Lung (tissue), 12 donors: ENCODE measurements around the gene TMEM92. TPM values are rescaled to one million over a fixed set of nuclear protein-coding genes. Genes with fewer than 3 reads are reported as not detected.

Experiments used
- ATAC-seq: fragments of 200-7000 bp; cut with Tn5 transposase; one replicate; pipeline ENCODE4 v1.9.1; 2020; ENCODE audit warnings: moderate number of reproducible peaks; ENCODE audit not compliant: insufficient read depth, low FRiP score
- DNase-seq, 3 donors: peaks; one replicate each; pipeline ENCODE4 v3.0.0-alpha.2; 2013 to 2017
- H3K27ac ChIP-seq, 2 donors: one replicate each; pipeline ENCODE4 v1.5.1; 2013; ENCODE audit warnings: mild to moderate bottlenecking in 2 of 2, moderate library complexity in 2 of 2, control low read depth in 1 of 2, inconsistent platforms in 1 of 2, low read depth in 1 of 2, low read length in 1 of 2
- H3K27me3 ChIP-seq, 3 donors: one replicate each; pipeline ENCODE4 v1.5.1; 2013; ENCODE audit warnings: low read length in 2 of 3; ENCODE audit not compliant: control insufficient read depth in 3 of 3, insufficient read depth in 3 of 3
- H3K36me3 ChIP-seq, 4 donors: one replicate each; pipeline ENCODE4 v1.5.1; 2013; ENCODE audit warnings: low read length in 4 of 4, mild to moderate bottlenecking in 1 of 4, moderate library complexity in 1 of 4; ENCODE audit not compliant: control insufficient read depth in 4 of 4, insufficient read depth in 4 of 4
- H3K4me1 ChIP-seq, 5 donors: one replicate each; pipeline ENCODE4 v1.5.1; 2013; ENCODE audit warnings: low read length in 5 of 5, mild to moderate bottlenecking in 2 of 5, moderate library complexity in 1 of 5; ENCODE audit not compliant: control insufficient read depth in 5 of 5, insufficient read depth in 5 of 5
- H3K4me3 ChIP-seq: one replicate; pipeline ENCODE4 v1.5.1; 2013; ENCODE audit warnings: mild to moderate bottlenecking, control low read depth, moderate library complexity
- H3K9ac ChIP-seq, 2 donors: one replicate each; pipeline ENCODE4 v1.5.1; 2013; ENCODE audit warnings: low read length in 2 of 2, control low read depth in 1 of 2; ENCODE audit not compliant: insufficient read depth in 1 of 2
- H3K9me3 ChIP-seq, 4 donors: one replicate each; pipeline ENCODE4 v1.5.1; 2013; ENCODE audit warnings: low read length in 3 of 4, mild to moderate bottlenecking in 1 of 4, moderate library complexity in 1 of 4; ENCODE audit not compliant: control insufficient read depth in 4 of 4, insufficient read depth in 3 of 4
- WGBS, 2 donors: extraction: QIAGEN DNeasy Blood & Tissue Kit; methylation state at CpG; one replicate each; pipeline ENCODE4 v1.1.7; 2013; 5-methylcytosine and 5-hydroxymethylcytosine counted together
- polyA plus RNA-seq, 2 donors: library from polyadenylated mRNA; stranded (reverse); fragments of 200-250 nt; gene quantifications; one replicate each; pipeline ENCODE4 v1.2.1, GENCODE V29; 2013
- total RNA-seq, 2 donors: library from RNA; depleted of rRNA in 1 of 2; stranded (reverse); fragments of >200 nt in 1 of 2; gene quantifications; one replicate each; pipeline ENCODE4 v1.2.1, GENCODE V29; 2014 to 2021
- TF ChIP-seq, protein P1 (sequence below): IDR thresholded peaks from 2 replicates; pipeline ENCODE4 v1.5.1; 2012; ENCODE audit warnings: mild to moderate bottlenecking; ENCODE audit errors: control extremely low read depth, extremely low read depth
- donor health status: control.
- donor health status: control.
- donor health status: Bipolar disorder and iron deficiency.
- donor health status: healthy.
- donor health status: DM: yes; HTN: yes; CAD: no.

Gene TMEM92
- total and polyA plus RNA-seq, 4 donors = 0.63 to 8.0 (median 5.9) TPM

DNA sequence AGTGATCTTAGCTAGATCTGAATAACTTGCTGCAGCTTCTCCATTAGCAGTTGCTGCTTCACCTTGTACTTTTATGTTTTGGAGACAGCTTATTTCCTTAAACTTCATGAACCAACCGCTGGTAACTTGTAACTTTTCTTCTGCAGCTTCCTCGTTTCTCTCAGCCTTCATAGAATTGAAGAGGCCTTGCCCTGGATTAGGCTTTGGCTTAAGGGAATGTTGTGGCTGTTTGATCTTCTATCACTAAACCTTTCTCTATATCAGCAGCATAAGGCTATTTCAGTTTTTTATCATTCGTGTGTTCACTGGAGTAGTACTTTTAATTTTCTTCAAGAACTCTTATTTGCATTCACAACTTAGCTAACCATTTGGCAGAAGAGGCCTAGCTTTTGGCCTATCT lies 21.5 kb upstream of the TMEM92 start:
- H3K4me1 ChIP-seq = peaks cover 0 to 15% (median 3%) of the 10 kb centered on the region in 5 donors
- H3K27me3 ChIP-seq = no peaks in the 10 kb centered on the region
- ATAC-seq = no peak
- no peak overlapping the region for H3K9ac ChIP-seq
- H3K9me3 ChIP-seq = peaks cover 0 to 6% (median 0%) of the 10 kb centered on the region in 4 donors
- no peak overlapping the region for H3K4me3 ChIP-seq
- 49 to 51% methylated on average over 3 of the region's 3 CpGs for WGBS, 2 donors
- no peak overlapping the region for H3K27ac ChIP-seq
- no peaks in the 10 kb centered on the region for H3K36me3 ChIP-seq
- TF ChIP-seq, protein P1, sequence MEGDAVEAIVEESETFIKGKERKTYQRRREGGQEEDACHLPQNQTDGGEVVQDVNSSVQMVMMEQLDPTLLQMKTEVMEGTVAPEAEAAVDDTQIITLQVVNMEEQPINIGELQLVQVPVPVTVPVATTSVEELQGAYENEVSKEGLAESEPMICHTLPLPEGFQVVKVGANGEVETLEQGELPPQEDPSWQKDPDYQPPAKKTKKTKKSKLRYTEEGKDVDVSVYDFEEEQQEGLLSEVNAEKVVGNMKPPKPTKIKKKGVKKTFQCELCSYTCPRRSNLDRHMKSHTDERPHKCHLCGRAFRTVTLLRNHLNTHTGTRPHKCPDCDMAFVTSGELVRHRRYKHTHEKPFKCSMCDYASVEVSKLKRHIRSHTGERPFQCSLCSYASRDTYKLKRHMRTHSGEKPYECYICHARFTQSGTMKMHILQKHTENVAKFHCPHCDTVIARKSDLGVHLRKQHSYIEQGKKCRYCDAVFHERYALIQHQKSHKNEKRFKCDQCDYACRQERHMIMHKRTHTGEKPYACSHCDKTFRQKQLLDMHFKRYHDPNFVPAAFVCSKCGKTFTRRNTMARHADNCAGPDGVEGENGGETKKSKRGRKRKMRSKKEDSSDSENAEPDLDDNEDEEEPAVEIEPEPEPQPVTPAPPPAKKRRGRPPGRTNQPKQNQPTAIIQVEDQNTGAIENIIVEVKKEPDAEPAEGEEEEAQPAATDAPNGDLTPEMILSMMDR = no peak
- no peak for DNase-seq

DNA sequence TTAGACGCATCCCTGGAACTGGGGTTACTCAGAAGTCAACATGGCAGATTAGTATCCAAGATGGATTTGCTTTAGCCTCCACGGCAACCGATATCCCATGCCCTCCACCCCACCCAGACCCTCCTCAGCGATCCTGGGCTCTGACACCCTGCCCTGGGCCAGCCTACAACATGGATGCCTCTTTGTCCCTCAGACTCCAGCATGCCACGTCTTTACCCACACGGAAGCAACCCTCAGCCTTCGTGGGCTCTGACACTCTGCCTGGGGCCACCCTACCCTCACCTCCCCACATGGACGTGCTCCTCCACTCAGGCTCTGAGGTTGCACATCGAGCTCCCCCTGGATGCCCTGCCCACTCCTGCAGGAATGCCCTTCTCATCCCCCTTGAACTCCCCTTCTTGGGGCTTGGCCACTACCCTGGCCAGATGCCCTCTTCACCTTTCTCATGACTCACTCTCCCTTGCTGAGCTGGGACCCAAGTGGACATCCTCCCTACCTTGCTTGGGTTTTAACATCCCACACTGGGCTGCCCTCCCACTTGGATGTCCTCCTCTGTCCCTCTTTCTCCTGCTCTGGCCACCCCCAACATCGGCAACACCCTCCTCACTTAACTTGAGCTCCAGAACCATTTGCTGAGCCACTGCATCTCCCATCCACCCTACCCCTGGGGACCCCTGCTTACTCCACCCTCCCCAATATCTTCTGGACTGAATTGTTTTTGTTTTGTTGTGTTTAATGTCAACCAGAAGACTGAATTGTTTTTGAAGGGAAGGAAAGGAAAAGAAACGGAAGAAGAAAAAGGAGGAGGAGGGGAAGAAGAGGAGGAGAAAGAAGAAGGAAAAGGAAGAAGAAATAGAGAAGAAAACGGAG lies 18.3 kb upstream of the TMEM92 start:
- 78 to 88% methylated on average over 12 of the region's 12 CpGs for WGBS, 2 donors

DNA sequence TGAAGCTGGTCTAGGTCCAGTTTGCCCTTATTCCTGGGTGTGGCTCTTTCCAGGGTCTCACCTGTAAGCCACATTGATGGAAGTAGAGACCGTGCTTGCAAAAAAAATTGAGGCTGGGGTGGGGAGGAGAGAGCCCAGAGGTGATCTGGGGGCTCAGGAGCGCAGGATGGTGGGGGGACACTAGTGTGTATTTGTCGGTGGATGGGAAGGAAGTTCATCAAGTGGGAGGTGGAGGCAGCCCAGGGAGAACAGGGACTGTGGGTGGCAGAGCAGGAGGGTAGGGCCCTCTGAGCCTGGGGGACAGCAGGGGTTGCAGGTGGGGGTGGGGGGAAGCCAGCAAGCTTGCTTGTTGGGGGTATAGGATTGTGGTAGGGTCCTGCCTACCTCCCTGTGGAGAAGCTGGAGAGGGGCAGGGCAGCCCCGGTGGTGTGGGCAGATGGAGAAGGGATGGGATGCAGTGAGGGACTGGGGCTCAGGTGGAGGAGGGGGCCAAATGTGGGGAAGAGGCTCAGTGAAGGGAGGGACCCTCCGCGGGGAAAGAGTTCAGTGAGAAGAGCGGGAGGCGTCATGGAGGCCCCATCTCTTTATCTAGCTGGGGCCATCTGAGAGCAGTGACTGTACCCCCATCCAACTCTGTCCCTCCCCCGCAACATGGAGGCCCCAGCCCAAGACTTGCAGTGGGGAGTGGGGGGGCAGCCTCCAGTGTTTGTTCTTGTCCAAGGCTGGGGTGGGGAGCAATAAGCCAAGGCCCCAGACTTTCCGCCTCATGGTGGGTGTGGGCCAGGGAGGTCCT lies 17.2 kb upstream of the TMEM92 start:
- no peak for DNase-seq
- H3K4me1 ChIP-seq = peaks cover 0 to 40% (median 14%) of the 10 kb centered on the region in 5 donors
- H3K4me3 ChIP-seq = no peak overlapping the region
- H3K9me3 ChIP-seq = no peaks in the 10 kb centered on the region
- no peaks in the 10 kb centered on the region for H3K36me3 ChIP-seq
- no peak overlapping the region for H3K27ac ChIP-seq
- H3K9ac ChIP-seq = no peak overlapping the region
- 77 to 91% methylated on average over 10 of the region's 10 CpGs for WGBS, 2 donors
- TF ChIP-seq, protein P1 = no peak
- ATAC-seq = no peak
- H3K27me3 ChIP-seq = no peaks in the 10 kb centered on the region

More for the DNA sequence above, 18.3 kb upstream of the TMEM92 start:
- H3K9ac ChIP-seq = no peak overlapping the region
- peaks cover 0 to 40% (median 14%) of the 10 kb centered on the region in 5 donors for H3K4me1 ChIP-seq
- no peak for DNase-seq
- H3K9me3 ChIP-seq = no peaks in the 10 kb centered on the region
- H3K27ac ChIP-seq = no peak overlapping the region
- no peaks in the 10 kb centered on the region for H3K36me3 ChIP-seq
- no peak overlapping the region for H3K4me3 ChIP-seq
- no peak for ATAC-seq
- TF ChIP-seq, protein P1 = no peak
- no peaks in the 10 kb centered on the region for H3K27me3 ChIP-seq
